A204.1 (cell line): Measurements from ENCODE around the gene XXYLT1.

Source experiments
- FAIRE-seq: peaks from 2 replicates; lab custom pipeline; 2012; peaks lifted over from hg19 to GRCh38; lab: Jason Lieb, UNC

XXYLT1 gene

GRCh38 chr3:195129072-195129643 lies 141.8 kb downstream of the XXYLT1 start:
- no peak for FAIRE-seq

- FAIRE-seq = no peak
Observed at GRCh38 chr3:195128255-195129071, 142.5 kb downstream of the XXYLT1 start.

GRCh38 chr3:195126056-195126605 lies 144.8 kb downstream of the XXYLT1 start:
- no peak for FAIRE-seq

GRCh38 chr3:195125646-195126045 lies 145.3 kb downstream of the XXYLT1 start:
- FAIRE-seq = no peak

- FAIRE-seq = no peak
Observed at GRCh38 chr3:195124378-195124992, 146.5 kb downstream of the XXYLT1 start.

- no peak for FAIRE-seq
Observed at GRCh38 chr3:195123281-195123691, 147.7 kb downstream of the XXYLT1 start.

- FAIRE-seq = no peak
Observed at GRCh38 chr3:195122261-195122660, 148.7 kb downstream of the XXYLT1 start.

GRCh38 chr3:195120267-195120601 lies 150.7 kb downstream of the XXYLT1 start:
- FAIRE-seq = no peak

- FAIRE-seq = no peak
Observed at GRCh38 chr3:195119461-195120266, 151.3 kb downstream of the XXYLT1 start.

GRCh38 chr3:195118671-195119070 lies 152.3 kb downstream of the XXYLT1 start:
- no peak for FAIRE-seq

GRCh38 chr3:195117978-195118581 lies 152.9 kb downstream of the XXYLT1 start:
- FAIRE-seq = no peak

- FAIRE-seq = no peak
Observed at GRCh38 chr3:195116407-195117185, 154.4 kb downstream of the XXYLT1 start.

- FAIRE-seq = no peak
Observed at GRCh38 chr3:195115600-195116406, 155.2 kb downstream of the XXYLT1 start.

- no peak for FAIRE-seq
Observed at GRCh38 chr3:195114786-195115599, 156.0 kb downstream of the XXYLT1 start.

- FAIRE-seq = no peak
Observed at GRCh38 chr3:195113536-195114425, 157.2 kb downstream of the XXYLT1 start.

- no peak for FAIRE-seq
Observed at GRCh38 chr3:195113048-195113447, 157.9 kb downstream of the XXYLT1 start.

GRCh38 chr3:195112361-195112791 lies 158.6 kb downstream of the XXYLT1 start:
- no peak for FAIRE-seq

- no peak for FAIRE-seq
Observed at GRCh38 chr3:195111766-195112165, 159.2 kb downstream of the XXYLT1 start.
